SH-SY5Y (cell line): ENCODE data around the gene CSF3.

Experiments used
- GATA2 ChIP-seq: IDR thresholded peaks from 2 replicates; pipeline ENCODE4 v1.6.1; 2011; ENCODE audit warnings: mild to moderate bottlenecking, low read depth, low read length
- GATA3 ChIP-seq: IDR thresholded peaks from 2 replicates; pipeline ENCODE4 v1.6.1; 2011; ENCODE audit warnings: low read depth, mild to moderate bottlenecking, low read length, moderate library complexity

CSF3 gene

DNA sequence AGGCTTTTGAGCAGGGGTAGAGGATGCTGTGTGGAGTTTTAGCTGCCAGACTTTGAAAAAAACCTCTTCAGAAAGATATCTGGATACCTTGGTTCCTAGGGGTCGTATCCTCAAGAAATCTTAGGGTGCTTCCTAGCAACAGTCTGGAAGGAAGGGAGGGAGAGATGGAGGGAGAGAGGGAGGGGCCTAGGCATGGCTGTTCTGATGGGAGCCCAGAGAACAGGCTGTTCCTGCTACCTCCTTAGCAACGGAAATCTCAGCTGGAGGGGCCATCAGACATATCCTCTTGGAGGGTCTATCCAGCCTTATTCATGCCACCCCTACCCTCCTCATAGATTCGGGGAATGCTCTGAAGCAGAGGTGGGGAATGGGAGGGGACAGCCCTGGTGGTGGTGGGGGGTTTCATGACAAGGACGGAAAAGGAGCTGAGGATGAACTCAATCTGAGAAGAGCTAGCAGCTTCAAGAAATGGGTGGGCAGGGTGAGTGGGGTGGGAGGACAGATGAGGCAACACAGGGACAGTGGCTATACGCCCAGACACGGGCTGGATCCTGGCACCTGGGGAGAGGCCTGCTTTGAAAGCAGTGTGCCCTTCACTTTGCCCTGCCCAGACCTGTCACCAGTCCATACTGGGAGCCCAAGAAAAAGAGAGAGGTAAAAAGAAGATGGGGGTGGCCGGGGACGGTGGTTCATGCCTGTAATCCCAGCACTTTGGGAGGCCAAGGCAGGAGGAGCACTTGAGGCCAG, 44.7 kb downstream of the CSF3 start:
- TF ChIP-seq GATA3 (no peak), GATA2 (no peak)

DNA sequence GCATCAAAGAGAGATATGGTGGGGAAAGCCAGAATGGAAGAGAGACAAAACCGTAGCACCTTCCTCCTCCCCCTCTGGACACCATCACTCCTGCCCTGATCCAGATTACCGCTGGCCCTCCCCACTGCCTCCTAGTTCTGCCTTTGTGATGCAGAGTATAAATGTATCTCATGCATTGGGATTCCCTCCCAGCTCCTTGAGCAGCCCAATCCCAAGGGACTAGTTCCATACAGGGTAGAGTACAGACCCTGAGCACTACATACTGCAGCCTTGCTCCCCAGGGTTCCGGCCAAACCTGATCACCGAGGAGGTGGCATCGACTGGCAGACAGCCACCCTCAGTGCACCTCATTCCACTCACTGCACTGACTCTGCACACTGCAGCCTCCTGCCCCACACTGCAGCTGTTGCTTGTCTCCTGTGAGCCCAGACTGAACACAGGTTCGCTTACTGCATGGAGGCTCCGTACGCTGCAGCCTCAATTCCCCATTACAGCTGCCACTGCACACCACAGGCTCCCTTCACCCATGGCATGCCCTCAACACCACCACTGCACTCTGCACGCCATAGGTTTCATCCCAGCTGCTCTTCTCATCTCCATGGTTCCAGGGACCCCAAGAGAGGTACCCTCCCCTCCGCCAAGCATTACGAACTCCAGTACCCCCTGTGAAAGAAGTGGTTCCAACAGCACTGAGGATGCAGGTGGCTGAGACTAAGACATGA, 45.8 kb downstream of the CSF3 start:
- TF ChIP-seq GATA2 (no peak), GATA3 (no peak)

DNA sequence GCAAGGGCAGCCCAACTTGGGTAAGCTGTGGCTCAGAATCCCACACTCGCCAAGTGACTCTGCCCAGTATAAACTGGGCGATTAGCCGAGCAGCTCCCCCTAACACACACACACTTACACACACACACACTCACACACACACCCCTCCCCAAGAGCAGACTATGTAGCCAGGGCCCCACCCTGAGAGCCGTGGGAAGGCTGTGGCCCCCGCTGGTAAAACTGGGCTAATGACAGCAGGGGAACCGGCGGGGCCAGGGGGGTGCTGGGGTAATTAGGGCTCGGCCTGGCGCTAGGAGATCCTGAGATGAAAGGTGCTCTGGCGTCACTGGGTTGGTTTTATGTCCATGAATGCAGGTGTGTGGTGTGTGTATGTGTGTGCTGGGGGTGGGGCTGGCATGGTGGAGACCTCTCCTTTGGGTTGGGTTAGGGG, 46.4 kb downstream of the CSF3 start:
- no peak for TF ChIP-seq GATA3
- no peak for TF ChIP-seq GATA2

DNA sequence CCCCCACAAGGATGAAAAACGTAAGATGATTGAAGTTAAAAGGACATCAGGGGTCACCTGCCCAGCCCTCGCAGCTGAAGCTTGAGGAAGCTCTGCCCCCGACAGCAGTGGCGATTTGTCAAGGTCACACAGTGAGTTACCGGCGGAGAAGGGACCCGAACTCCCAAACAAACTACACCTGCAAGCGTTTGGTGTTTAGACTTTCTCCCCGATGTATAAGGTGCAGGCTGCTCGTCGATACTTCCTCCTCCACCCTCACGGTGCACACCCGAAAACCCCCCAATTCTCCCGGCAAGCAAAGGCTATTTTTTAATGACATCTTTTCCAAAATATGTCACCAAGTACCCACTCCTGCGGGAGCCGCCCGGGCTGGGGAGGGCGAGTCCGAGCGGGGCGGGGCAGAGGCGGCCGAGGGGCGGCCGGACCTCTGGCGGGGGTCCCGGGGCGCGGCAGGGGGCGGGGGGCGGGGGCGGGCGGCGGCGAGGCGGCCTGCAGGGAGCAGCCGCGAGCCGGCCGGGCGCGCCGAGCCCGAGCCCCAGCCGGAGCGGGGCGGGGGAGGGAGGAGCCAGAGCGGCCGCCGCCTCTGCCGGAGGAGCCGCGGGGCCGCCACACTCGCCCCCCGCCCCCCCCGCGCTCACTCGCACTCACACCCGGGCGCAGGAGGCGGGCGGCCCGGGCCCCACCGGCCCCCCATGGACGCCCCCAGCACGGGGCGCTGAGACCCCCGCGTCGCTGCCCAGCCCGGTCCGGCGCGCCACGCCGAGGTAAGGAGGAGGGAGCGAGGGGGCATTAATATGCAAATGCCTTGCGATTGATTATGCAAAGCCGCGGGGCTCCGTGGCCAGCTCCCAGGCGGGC, 47.3 kb downstream of the CSF3 start, which contains the start of gene THRA:
Gene THRA (plus strand): TSS at position 637 of the 858 bp plus-strand sequence. CDS start 11,524 bp downstream, outside the sequence.
- TF ChIP-seq GATA3, result no peak
- TF ChIP-seq GATA2, result no peak

DNA sequence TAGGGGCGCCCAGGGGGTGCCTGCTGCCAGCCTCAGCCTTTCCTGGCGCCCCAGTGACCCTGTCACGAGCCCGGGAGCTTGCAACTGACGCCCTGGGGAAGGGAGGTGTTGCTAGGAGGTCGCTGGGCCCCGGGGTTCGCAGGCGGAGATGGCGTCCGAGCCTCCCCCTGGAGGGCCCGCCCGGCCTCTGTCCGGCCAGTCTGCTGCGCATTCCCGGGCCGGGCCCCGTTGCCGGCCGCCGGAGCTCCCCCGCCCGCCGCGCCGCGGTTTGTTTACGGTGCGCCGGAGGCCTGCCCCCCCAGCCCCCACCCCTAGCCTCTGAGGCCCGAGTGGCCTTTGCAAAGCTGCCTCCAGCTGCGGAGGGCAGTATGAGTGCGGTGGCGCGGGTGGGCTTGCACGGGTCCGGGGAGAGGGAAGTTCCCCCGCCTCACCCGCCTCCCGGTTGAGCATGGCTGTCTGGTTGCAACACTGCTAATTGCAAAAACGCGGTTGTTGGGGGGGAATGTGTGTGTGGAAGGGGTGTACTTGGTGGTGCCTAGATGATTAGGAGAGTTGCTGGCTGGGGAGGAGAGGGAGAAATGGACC, 48.0 kb downstream of the CSF3 start:
- TF ChIP-seq GATA3 (no peak), GATA2 (no peak)

DNA sequence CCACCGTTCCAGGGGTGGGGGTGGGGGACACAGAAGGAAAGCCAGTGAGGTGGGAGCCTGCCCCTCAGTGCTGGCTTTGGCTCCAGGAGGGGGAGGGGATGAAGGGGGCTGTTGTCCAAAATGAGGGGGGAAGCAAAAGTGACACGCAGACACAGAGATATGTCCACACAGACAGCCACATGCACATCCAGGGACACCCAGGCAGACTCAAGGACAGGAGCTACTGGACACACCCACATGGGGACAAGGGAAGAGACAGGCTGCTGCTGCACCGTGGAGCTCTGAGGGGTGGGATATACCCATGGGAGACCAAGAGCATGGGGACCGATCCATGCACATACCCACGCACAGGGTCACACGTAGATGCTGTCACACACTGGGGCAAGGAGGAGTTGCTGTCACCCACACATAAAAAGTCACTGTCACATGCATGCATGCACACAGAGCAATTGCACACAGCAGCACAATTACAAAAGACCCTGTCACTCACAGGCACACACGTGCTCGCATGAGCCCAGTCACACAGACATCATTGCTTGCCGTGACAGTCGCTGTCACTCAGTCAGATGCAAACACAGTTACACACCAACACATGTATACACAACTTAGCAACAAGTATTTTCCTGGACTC, 48.8 kb downstream of the CSF3 start:
- no peak for TF ChIP-seq GATA3
- TF ChIP-seq GATA2, result no peak

DNA sequence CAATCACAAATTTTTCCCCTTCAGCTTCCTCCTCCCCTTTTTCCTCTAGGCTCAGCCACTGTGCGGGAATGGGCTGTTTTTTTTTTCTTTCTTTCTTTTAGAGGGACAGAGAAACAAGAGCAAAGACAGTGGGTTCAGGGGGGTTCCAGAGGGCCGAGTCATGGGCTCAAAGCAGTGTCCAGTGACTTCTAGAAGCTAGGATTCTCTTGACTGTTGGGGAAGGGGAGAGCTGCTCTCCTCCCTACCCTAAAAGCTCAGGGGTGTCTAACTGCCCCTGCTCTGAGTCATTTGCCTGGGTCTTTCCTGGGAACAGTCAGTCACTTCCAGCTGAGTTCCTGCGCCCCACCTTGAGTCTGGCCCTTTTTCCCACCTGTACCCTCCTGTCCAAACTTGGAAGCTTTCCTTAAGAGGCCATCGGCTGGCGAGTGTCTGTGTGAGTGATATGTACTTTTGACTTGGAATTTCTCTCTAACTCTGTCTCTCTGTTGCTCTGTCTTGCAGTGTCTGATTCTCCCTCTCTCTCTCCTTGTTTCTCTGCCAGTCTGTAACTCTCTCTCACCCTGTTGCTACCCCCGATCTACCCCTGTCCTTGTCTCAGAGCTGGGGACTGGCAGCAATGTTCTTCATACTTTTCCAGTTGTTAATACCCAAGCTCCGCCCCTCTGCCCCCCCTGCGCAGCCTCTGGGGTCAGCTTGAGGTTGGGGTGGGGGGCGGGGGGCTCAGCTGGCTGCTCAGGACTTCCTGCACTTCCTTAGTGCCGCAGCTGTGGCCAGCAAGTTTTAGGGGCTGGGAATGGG, 49.9 kb downstream of the CSF3 start:
- TF ChIP-seq GATA2 (no peak), GATA3 (no peak)

DNA sequence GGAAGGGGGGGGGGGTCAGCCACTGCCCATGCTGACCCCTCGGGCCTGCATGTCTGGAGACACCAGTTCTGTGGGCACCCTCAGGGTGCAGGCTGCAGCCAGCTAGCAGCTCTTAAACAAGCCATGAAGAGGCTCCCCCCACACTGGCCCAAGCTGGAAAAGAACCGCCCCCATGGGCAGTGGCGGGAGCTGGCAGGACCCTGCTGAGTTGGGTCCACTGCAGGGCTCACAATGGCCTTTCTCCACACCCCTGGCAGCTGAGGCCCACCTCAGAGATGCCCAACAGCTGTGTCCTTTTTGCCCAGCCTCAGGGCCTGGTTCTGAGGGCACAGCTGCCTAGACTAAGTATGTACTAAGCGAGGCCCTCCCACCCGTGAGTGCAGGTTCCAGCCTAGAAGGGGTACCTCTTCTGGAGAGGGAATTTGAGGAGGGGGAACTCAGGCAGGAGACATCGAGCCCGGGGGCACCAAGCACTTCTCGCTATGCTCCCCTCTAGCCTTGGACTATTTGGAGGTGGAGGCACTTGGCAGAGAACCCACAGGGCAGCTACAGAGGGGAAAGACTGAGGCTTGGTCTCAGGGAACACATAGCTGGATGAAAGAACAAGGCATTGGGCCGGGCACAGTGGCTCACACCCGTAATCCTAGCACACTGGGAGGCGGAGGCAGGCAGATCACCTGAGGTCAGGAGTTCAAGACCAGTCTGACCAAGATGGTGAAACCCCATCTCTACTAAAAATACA, 50.7 kb downstream of the CSF3 start:
- TF ChIP-seq GATA3 (no peak), GATA2 (no peak)
